Measurements from ENCODE around the gene NRXN3. TPM values are rescaled to one million over a fixed set of nuclear protein-coding genes. Genes with fewer than 3 reads are reported as not detected.

NRXN3 gene
- total and polyA plus RNA-seq, 11 donors = 0.19 to 2.2 (median 1.1) TPM

DNA sequence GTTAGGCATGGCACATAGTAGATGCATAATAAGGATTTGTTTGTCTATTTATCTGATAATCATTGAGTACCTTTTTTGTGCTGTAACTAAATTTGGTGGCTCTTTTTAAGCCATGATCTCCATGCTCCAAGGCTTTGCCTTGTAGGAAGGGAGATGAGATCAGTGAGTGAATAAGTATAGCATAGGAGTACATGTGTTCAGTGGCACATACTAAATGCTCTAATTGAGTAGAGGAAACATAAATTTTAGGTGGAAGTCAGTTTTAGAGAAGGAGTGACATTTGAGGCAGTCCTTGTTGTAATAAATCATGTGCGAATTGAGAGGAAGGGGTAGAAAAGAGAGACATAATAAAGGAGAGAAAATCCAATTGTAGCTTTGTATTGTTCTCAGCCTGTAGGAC is 482.6 kb downstream of the NRXN3 start:
- TF ChIP-seq POLR2A (IDR thresholded peaks at IDR 0.05) = no peak
- TF ChIP-seq, protein P1, sequence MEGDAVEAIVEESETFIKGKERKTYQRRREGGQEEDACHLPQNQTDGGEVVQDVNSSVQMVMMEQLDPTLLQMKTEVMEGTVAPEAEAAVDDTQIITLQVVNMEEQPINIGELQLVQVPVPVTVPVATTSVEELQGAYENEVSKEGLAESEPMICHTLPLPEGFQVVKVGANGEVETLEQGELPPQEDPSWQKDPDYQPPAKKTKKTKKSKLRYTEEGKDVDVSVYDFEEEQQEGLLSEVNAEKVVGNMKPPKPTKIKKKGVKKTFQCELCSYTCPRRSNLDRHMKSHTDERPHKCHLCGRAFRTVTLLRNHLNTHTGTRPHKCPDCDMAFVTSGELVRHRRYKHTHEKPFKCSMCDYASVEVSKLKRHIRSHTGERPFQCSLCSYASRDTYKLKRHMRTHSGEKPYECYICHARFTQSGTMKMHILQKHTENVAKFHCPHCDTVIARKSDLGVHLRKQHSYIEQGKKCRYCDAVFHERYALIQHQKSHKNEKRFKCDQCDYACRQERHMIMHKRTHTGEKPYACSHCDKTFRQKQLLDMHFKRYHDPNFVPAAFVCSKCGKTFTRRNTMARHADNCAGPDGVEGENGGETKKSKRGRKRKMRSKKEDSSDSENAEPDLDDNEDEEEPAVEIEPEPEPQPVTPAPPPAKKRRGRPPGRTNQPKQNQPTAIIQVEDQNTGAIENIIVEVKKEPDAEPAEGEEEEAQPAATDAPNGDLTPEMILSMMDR (IDR thresholded peaks at IDR 0.05) = no peak
- WGBS, 4 donors = 83 to 95% (median 88%) methylated on average over 1 of the region's 1 CpG
- ATAC-seq = no peak
- H3K27me3 ChIP-seq = peaks cover 0 to 3% (median 0%) of the 10 kb centered on the region in 9 donors
- no peaks in the 10 kb centered on the region for H3K9me3 ChIP-seq
- no peaks in the 10 kb centered on the region for H3K36me3 ChIP-seq
- H3K27ac ChIP-seq = no peak overlapping the region
- intact Hi-C loops (cut with DNase I) = no loop called here
- H3K4me1 ChIP-seq = no peaks in the 10 kb centered on the region
- no peak for DNase-seq
- H3K4me3 ChIP-seq = no peak overlapping the region

DNA sequence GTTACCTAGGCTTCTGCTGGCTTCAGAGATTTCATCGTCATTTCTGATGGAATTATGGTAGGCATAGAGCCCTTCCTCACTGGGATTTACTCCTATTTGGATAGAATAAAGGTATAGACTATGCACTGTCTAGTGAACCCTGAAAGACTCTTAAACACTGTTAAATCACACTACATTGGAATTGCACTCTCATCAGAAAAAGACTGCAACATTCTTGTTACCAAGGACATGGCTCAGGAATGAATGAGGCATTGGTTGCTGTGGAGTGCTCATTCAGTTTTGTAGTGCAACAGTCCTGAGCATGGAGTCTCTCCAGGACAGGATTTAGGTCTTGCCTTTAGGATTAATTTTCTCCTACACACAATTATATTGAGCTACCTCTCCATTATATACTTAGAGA is 483.0 kb downstream of the NRXN3 start:
- Histone ChIP-seq H3K36me3 (no peaks in the 10 kb centered on the region), H3K27me3 (peaks cover 0 to 3% (median 0%) of the 10 kb centered on the region in 9 donors), H3K9me3 (no peaks in the 10 kb centered on the region), H3K27ac (no peak overlapping the region), H3K4me3 (no peak overlapping the region), H3K4me1 (no peaks in the 10 kb centered on the region)
- TF ChIP-seq POLR2A (IDR thresholded peaks at IDR 0.05) = no peak
- TF ChIP-seq, protein P1 (IDR thresholded peaks at IDR 0.05) = no peak
- ATAC-seq = no peak
- 0 to 87% (median 59%) methylated on average over 1 of the region's 1 CpG for WGBS, 4 donors
- no peak for DNase-seq
- intact Hi-C loops (cut with DNase I) = no loop called here

DNA sequence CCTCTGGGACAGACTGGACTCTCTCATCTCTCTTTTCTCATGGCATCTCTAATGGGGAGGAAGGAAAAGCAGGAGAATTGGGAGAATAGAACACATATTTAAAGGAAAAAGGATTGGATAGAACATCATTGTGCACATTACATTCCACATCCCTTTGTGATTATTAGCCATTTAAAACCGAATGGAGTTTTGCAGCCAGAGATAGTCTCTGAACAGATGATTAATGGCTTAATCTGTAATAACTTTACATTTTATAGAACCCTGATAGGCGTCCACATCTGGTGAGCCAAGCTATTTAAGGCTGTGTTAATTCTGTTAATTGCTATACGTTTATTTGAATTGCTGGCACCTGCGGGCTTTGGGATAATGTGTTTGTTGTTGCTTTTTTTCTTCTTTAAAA is 487.3 kb downstream of the NRXN3 start:
- H3K36me3 ChIP-seq = no peaks in the 10 kb centered on the region
- no peaks in the 10 kb centered on the region for H3K9me3 ChIP-seq
- H3K27me3 ChIP-seq = peaks cover 0 to 2% (median 0%) of the 10 kb centered on the region in 9 donors
- no peaks in the 10 kb centered on the region for H3K4me1 ChIP-seq
- WGBS, 4 donors = 76 to 83% (median 78%) methylated on average over 4 of the region's 4 CpGs
- ATAC-seq = no peak
- TF ChIP-seq POLR2A (IDR thresholded peaks at IDR 0.05) = no peak
- TF ChIP-seq, protein P1 (IDR thresholded peaks at IDR 0.05) = no peak
- DNase-seq = no peak
- H3K4me3 ChIP-seq = no peak overlapping the region
- intact Hi-C loops (cut with DNase I) = no loop called here
- no peak overlapping the region for H3K27ac ChIP-seq

DNA sequence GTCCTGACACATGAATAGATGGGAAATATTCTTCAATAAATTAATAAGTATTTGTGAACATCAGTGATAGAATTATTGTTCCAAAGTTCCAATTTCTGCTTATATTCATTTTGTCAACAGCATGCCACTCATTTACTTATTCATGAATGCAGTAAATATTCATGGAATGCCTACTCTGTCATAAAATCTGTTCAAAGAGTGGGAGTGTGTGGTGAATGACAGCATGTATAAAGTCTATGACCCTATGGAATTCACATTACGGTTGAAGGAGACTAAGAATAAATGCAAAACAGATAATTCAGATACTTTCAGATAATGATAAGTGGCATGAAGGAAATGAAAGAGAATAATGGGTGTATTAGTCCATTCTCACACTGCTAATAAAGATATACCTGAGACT is 494.7 kb downstream of the NRXN3 start:
- WGBS, 4 donors = 35 to 52% (median 46%) methylated on average over 1 of the region's 1 CpG
- H3K9me3 ChIP-seq = no peaks in the 10 kb centered on the region
- H3K4me1 ChIP-seq = no peaks in the 10 kb centered on the region
- no peaks in the 10 kb centered on the region for H3K27me3 ChIP-seq
- no peak for DNase-seq
- H3K27ac ChIP-seq = no peak overlapping the region
- no peak for ATAC-seq
- intact Hi-C loops (cut with DNase I) = no loop called here
- no peak overlapping the region for H3K4me3 ChIP-seq
- no peak for TF ChIP-seq POLR2A (IDR thresholded peaks at IDR 0.05)
- TF ChIP-seq, protein P1 (IDR thresholded peaks at IDR 0.05) = no peak
- no peaks in the 10 kb centered on the region for H3K36me3 ChIP-seq

Measured in heart left ventricle (tissue), 16 donors.